H1 (cell line): ENCODE results near the gene CPNE8. TPM values are rescaled to one million over a fixed set of nuclear protein-coding genes. Genes with fewer than 3 reads are reported as not detected.

ENCODE experiments used
- BACH1 ChIP-seq: IDR thresholded peaks from 2 replicates; pipeline ENCODE4 v1.6.1; 2012; ENCODE audit warnings: low read length, improper control_type of control experiment
- BCL11A ChIP-seq, 2 experiments: IDR thresholded peaks; one replicate each; pipeline ENCODE4 v1.6.1; 2011; ENCODE audit warnings: low read depth in 2 of 2, low read length in 2 of 2, mild to moderate bottlenecking in 2 of 2
- EP300 ChIP-seq, 2 experiments: IDR thresholded peaks; 1 replicate in 1 of 2; 2 replicates in 1 of 2; pipeline ENCODE4 v1.6.1; 2011 to 2012; ENCODE audit warnings: low read depth in 2 of 2, low read length in 2 of 2, mild to moderate bottlenecking in 2 of 2, borderline replicate concordance in 1 of 2, inconsistent platforms in 1 of 2, moderate library complexity in 1 of 2
- JUND ChIP-seq: IDR thresholded peaks from 2 replicates; pipeline ENCODE4 v1.6.1; 2011; ENCODE audit warnings: mild to moderate bottlenecking, improper control_type of control experiment, low read length
- POLR2A ChIP-seq, 2 experiments: IDR thresholded peaks; 1 replicate in 1 of 2; 2 replicates in 1 of 2; pipeline ENCODE4 v1.6.1; 2011; ENCODE audit warnings: low read depth in 2 of 2, low read length in 2 of 2, mild to moderate bottlenecking in 2 of 2; ENCODE audit errors: control extremely low read depth in 1 of 2
- POLR2AphosphoS5 ChIP-seq: IDR thresholded peaks from 2 replicates; pipeline ENCODE4 v1.6.1; 2011; ENCODE audit warnings: low read depth, low read length
- RAD21 ChIP-seq, 2 experiments: IDR thresholded peaks in 1 of 2; conservative IDR thresholded peaks in 1 of 2; 2 replicates each; pipeline ENCODE4 v1.6.1; 2011; ENCODE audit warnings: low read depth in 2 of 2, low read length in 2 of 2, improper control_type of control experiment in 1 of 2, inconsistent platforms in 1 of 2, mild to moderate bottlenecking in 1 of 2, moderate library complexity in 1 of 2
- RBBP5 ChIP-seq: IDR thresholded peaks from 2 replicates; pipeline ENCODE4 v1.7.1; 2012; ENCODE audit warnings: low read depth, mild to moderate bottlenecking, inconsistent platforms, low read length, moderate library complexity, borderline replicate concordance
- RFX5 ChIP-seq: IDR thresholded peaks from 2 replicates; pipeline ENCODE4 v1.6.1; 2011; ENCODE audit warnings: low read depth, low read length, improper control_type of control experiment, borderline replicate concordance
- SP4 ChIP-seq: IDR thresholded peaks from 2 replicates; pipeline ENCODE4 v1.6.1; 2012; ENCODE audit warnings: low read length, inconsistent platforms
- TBP ChIP-seq: IDR thresholded peaks from 2 replicates; pipeline ENCODE4 v1.6.1; 2011; ENCODE audit warnings: low read depth, low read length, improper control_type of control experiment
- polyA plus RNA-seq, 7 experiments: library from polyadenylated mRNA; depleted of rRNA in 3 of 7; stranded (reverse) in 5 of 7; unstranded in 2 of 7; fragments of >200 nt in 5 of 7; fragments of 200-250 nt in 2 of 7; gene quantifications; 1 replicate in 5 of 7; 2 replicates in 1 of 7; 4 replicates in 1 of 7; pipeline versions ENCODE4 v1.2.1 to v1.2.3, GENCODE V29; 2011 to 2013; ENCODE audit warnings: missing spikeins in 2 of 7, mixed read lengths in 2 of 7
- total RNA-seq: library from RNA; stranded (reverse); fragmentation: NEBNext Ultra II Directional; extraction: Animal tissue kit (Norgen Biotek cat#: 25700); gene quantifications from 2 replicates; pipeline ENCODE4 v1.2.1, GENCODE V29; 2021
- TF ChIP-seq, protein P1 (sequence below): fragments of 300-600 bp; sonication (generic); IDR thresholded peaks from 2 replicates; pipeline ENCODE4 v1.7.1; 2012; ENCODE audit warnings: low read length, moderate library complexity, mild to moderate bottlenecking, inconsistent platforms; ENCODE audit not compliant: insufficient replicate concordance

CPNE8 gene
- total and polyA plus RNA-seq, 2 of the 8 experiments (the other 6 are each of a cell fraction or from before 2014, with no cell fraction given) = 2.5 to 6.8 TPM

DNA sequence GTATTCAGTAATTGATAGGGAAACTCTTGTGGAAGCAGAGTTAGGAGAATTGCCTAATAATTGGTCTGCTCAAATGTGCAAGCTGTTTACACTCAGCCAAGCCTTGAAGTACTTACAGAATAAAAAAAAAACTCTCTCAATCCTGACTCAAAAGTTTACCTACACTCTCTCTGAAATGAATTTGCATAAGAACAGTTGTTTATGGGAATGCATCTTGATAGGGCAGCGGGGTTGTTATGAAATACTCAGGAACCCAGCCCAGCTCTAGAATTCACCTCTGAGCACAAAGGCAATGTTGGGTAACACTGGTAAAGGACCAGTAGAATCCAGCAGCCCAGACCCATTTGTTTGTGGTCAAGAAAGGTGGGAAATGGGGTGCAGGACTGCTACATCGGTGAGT lies 267.0 kb downstream of the CPNE8 start (continued):
- TF ChIP-seq, protein P1, sequence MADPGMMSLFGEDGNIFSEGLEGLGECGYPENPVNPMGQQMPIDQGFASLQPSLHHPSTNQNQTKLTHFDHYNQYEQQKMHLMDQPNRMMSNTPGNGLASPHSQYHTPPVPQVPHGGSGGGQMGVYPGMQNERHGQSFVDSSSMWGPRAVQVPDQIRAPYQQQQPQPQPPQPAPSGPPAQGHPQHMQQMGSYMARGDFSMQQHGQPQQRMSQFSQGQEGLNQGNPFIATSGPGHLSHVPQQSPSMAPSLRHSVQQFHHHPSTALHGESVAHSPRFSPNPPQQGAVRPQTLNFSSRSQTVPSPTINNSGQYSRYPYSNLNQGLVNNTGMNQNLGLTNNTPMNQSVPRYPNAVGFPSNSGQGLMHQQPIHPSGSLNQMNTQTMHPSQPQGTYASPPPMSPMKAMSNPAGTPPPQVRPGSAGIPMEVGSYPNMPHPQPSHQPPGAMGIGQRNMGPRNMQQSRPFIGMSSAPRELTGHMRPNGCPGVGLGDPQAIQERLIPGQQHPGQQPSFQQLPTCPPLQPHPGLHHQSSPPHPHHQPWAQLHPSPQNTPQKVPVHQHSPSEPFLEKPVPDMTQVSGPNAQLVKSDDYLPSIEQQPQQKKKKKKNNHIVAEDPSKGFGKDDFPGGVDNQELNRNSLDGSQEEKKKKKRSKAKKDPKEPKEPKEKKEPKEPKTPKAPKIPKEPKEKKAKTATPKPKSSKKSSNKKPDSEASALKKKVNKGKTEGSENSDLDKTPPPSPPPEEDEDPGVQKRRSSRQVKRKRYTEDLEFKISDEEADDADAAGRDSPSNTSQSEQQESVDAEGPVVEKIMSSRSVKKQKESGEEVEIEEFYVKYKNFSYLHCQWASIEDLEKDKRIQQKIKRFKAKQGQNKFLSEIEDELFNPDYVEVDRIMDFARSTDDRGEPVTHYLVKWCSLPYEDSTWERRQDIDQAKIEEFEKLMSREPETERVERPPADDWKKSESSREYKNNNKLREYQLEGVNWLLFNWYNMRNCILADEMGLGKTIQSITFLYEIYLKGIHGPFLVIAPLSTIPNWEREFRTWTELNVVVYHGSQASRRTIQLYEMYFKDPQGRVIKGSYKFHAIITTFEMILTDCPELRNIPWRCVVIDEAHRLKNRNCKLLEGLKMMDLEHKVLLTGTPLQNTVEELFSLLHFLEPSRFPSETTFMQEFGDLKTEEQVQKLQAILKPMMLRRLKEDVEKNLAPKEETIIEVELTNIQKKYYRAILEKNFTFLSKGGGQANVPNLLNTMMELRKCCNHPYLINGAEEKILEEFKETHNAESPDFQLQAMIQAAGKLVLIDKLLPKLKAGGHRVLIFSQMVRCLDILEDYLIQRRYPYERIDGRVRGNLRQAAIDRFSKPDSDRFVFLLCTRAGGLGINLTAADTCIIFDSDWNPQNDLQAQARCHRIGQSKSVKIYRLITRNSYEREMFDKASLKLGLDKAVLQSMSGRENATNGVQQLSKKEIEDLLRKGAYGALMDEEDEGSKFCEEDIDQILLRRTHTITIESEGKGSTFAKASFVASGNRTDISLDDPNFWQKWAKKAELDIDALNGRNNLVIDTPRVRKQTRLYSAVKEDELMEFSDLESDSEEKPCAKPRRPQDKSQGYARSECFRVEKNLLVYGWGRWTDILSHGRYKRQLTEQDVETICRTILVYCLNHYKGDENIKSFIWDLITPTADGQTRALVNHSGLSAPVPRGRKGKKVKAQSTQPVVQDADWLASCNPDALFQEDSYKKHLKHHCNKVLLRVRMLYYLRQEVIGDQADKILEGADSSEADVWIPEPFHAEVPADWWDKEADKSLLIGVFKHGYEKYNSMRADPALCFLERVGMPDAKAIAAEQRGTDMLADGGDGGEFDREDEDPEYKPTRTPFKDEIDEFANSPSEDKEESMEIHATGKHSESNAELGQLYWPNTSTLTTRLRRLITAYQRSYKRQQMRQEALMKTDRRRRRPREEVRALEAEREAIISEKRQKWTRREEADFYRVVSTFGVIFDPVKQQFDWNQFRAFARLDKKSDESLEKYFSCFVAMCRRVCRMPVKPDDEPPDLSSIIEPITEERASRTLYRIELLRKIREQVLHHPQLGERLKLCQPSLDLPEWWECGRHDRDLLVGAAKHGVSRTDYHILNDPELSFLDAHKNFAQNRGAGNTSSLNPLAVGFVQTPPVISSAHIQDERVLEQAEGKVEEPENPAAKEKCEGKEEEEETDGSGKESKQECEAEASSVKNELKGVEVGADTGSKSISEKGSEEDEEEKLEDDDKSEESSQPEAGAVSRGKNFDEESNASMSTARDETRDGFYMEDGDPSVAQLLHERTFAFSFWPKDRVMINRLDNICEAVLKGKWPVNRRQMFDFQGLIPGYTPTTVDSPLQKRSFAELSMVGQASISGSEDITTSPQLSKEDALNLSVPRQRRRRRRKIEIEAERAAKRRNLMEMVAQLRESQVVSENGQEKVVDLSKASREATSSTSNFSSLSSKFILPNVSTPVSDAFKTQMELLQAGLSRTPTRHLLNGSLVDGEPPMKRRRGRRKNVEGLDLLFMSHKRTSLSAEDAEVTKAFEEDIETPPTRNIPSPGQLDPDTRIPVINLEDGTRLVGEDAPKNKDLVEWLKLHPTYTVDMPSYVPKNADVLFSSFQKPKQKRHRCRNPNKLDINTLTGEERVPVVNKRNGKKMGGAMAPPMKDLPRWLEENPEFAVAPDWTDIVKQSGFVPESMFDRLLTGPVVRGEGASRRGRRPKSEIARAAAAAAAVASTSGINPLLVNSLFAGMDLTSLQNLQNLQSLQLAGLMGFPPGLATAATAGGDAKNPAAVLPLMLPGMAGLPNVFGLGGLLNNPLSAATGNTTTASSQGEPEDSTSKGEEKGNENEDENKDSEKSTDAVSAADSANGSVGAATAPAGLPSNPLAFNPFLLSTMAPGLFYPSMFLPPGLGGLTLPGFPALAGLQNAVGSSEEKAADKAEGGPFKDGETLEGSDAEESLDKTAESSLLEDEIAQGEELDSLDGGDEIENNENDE = no peak
- no peak for TF ChIP-seq JUND
- TF ChIP-seq SP4 = no peak
- TF ChIP-seq POLR2AphosphoS5 = no peak
- no peak for TF ChIP-seq EP300 (IDR thresholded peaks at IDR 0.05; ENCODE audit: borderline replicate concordance in 1 of 2, low read depth in 2 of 2, low read length in 2 of 2)
- no peak for TF ChIP-seq RFX5
- TF ChIP-seq BACH1 = no peak
- TF ChIP-seq RAD21 (IDR thresholded peaks at IDR 0.05 in 1 of 2, conservative IDR thresholded peaks at IDR 0.05 in 1 of 2; ENCODE audit: low read depth in 2 of 2, low read length in 2 of 2) = no peak
- TF ChIP-seq BCL11A (IDR thresholded peaks at IDR 0.05; ENCODE audit: low read depth in 2 of 2, low read length in 2 of 2) = no peak
- no peak for TF ChIP-seq POLR2A (IDR thresholded peaks at IDR 0.05; ENCODE audit: control extremely low read depth in 1 of 2, low read depth in 2 of 2, low read length in 2 of 2)
- TF ChIP-seq RBBP5 = no peak
- no peak for TF ChIP-seq TBP
